ENCODE measurements around the gene ZNF554.
"Not testable (repeated sequence)": the region's sequence is repeated elsewhere in the genome, so short reads cannot be mapped to it uniquely, and the experiment has no call there.

The ZNF554 gene

DNA sequence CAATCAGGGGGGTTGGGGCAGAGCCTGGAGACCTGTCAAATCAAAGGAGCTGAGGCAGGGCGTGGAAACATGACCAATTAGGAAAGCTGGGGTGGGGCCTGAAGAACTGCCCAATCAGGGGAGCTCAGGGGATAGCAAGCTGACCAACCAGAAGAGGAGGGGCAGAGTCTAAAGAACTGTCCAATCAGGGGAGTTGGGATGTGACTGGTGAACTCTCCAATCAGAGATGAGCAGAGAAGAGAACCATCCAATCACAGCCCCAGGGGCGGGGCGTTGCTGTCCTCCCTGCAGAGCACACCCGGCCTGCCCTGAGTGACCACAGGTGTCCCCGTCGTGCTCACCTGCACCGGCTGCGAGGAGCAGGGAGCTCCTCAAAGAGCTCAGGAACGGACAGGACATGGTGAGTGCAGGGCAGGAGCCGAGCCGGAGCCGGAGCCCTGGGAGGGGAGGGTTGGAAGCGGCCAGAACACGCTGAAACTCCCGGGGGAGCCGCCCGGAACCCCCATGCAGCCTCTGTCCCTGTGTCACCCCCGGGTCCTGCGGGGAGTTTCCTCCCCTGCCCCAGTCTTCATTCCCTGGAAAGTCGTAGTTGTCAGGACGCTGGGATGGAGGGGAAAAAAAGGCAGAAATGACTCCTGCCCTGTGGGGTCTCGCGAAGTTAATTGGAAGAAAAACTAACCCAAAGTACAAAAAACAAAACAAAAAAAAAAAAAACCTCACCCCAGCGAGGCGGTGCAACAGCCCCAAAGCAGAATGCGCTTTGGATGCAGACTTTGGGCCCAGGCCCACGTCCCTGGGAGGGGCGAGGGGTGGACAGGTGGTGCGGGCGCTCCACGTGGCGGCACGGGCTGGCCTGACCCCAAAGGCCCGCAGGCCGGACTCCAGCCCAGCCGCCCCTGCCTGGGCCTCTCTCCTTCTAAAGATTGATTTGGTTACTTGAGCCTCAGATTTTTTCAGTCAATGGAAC, 47.6 kb downstream of the ZNF554 start, which contains the start of gene ZNF556:
ZNF556 (plus strand) TSS at position 311 of the 967 bp plus-strand sequence; CDS start at position 398, 87 bp downstream.
- DNase-seq (ENCODE audit: low spot score), result no peak

DNA sequence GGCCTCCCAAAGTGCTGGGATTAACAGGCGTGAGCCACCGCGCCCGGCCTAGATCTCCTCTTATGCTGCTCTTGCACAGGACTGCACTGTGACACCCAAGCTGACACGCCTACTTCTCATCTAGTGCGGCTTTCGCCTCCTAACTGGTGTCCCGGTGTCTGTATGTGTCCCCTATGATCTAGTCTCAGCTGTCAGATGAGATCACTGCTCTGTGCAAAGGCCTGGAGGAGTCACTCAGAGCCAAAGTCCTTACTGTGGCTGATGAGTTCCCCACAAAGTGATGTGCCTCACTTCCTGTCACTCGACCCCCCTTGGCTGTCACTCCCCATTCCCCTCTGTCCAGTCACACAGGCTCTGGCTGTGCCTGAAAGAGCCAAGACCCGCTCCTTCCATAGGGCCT, 50.0 kb downstream of the ZNF554 start:
- no peak for DNase-seq (ENCODE audit: low spot score)

DNA sequence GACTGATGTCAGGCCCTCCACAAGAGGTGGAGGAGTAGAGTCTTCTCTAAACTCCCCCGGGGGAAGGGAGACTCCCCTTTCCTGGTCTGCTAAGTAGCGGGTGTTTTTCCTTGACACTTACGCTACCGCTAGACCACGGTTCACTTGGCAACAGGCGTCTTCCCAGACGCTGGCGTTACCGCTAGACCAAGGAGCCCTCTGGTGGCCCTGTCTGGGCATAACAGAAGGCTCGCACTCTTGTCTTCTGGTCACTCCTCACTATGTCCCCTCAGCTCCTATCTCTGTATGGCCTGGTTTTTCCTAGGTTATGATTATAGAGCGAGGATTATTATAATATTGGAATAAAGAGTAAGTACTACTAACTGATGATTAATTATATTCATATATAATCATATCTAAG, 52.5 kb downstream of the ZNF554 start:
- DNase-seq (ENCODE audit: low spot score), result not testable (repeated sequence)

DNA sequence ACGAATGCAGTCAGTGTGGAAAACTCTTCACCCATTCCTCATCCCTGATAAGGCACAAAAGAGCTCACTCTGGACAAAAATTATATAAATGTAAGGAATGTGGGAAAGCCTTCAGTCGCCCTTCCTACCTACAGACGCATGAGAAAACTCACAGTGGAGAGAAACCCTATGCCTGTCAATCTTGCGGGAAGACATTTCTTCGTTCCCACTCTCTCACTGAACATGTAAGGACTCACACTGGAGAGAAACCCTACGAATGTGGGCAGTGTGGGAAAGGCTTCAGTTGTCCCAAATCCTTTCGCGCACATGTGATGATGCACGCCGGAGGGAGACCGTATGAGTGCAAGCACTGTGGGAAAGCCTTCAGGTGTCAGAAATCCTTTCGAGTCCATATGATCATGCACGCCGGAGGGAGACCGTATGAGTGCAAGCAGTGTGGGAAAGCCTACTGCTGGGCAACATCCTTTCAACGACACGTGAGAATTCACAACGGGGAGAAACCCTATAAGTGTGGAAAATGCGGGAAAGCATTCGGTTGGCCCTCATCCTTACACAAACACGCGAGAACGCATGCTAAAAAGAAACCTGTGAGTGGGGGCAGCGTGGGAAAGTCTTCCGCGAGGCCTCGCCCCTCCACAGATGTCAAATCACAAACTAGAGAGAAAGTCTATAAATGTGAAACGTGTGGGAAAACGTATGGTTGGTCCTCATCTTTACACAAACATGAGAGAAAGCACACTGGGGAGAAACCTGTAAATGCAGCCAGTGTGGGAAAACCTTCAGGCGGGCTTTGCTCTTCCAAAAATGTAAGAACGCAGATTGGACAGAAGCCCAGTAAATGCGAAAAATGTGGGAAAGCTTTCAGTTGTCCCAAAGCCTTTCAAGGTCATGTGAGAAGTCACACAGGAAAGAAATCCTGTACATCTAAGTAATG, 58.0 kb downstream of the ZNF554 start:
- DNase-seq (ENCODE audit: low spot score), result no peak

DNA sequence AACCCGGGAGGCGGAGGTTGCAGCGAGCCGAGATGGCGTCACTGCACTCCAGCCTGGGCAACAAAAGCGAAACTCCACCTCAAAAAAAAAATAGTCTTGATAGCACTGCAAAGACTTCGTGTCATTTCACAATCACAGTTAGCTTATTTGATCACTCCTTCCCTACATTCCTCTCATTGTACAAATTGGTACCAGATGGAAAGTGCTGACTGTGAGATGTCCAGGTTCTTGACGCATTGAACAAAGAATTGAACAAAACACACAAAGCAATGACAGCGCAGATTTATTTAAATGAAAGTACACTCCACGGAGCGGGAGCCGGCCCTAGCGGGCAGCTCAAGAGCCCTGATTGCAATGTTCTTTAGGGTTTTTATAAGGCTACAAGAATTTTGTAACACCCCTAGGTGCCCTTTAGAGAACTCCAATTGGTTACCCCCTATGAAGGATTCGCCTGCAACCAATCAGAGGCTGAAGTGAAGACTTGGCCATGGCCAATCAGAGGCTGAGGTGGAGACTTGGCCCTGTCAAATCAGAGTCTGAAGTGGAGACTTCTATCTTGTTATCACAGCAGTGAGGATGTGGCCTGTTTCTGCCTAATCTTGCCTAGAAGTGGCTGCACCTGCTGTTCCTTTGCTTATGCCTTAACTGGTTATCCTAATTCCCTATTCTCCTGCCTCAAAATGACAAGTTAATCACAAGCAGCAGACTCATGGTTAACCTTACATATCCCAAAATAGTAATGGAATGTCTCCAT, 64.2 kb downstream of the ZNF554 start:
- DNase-seq (ENCODE audit: low spot score), result no peak

DNA sequence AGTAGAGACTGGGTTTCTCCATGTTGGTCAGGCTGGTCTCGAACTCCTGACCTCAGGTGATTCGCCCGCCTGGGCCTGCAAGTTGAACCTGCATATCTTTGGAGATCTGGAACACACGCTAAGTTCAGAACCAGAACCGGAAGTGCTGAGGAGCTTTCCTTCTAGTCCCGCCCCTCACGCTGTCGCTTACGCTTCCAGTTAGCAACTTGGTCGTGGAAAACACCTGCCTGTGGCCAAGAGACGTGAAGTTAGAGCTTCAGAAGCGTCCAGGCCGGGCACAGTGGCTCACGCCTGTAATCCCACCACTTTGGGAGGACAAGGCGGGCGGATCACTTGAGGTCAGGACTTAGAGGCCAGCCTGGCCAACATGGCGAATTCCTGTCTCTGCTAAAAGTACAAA, 66.1 kb downstream of the ZNF554 start:
- DNase-seq (ENCODE audit: low spot score), result no peak
